ENCODE results near the gene HAPSTR1.

HAPSTR1 gene

DNA sequence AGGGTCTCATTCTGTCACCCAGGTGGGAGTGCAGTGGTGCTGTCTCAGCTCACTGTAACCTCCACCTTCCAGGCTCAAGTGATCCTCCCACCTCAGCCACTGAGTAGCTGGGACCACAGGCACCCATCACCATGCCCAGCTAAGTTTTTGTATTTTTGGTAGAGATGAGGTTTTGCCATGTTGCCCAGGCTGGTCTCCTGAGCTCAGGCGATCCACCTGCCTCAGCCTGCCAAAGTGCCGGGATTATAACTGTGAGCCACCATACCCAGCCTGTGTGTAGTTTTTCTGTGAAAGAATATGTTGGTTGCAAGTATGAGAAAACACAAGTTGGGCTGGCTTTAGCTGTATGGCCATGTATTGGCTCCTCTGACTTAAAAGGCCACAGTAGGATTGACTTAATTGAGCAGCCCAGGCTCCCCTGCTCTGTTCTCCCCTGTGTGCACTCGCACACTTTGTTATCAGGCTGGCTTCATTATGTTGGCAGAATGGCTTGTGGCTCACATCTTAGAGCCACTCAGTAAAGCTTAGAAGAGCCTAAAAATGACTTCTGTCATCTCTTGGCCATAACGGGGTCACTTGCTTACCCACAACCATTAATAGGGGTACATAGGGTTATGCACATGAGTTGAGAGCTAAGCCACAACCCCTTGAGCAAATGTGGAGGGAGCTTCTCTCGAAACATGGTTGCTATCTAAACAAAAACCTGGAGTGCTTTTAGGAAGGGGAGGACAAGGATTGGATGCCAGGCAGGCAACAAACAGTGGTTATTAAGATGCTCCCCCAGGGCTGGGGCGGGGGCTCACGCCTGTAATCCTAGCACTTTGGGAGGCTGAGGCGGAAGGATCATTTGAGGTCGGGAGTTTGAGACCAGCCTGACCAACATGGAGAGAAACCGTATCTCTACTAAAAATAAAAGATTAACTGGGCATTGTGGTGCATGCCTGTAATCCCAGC lies 6.1 kb downstream of the HAPSTR1 start:
- DNase-seq: no peak

DNA sequence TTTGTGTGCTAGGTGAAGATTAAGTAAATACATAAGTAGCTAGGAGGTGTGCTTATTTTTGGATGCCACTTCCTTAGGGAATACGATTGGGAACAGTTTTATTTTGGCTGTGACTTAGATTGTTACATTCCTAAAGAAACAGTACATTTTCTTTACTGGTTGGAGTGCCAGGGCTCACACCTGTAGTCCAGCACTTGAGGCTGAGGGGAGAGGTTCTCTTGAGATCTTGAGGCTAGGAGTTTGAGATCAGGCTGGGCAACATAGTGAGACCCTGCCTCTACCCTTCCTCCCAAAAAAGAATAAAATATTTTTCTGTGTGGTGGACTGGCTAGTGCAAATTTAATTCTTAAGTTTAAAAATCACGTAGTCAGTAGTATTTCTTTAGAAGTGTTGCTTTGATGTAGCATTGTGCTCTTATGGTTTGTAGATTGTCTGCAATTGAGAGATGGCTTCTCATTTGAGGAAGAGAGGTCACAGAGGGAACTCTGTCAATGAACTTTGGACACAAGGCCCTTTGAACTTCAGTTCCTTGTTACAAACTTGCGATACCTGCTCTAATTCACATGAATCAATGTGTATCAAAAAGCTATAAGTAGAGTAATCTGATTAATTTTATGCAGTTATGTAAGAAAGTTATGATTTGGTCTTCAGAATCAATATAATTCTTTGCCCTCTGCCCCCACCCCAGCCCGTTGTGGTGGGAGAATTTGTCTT lies 7.1 kb downstream of the HAPSTR1 start:
- DNase-seq: no peak

DNA sequence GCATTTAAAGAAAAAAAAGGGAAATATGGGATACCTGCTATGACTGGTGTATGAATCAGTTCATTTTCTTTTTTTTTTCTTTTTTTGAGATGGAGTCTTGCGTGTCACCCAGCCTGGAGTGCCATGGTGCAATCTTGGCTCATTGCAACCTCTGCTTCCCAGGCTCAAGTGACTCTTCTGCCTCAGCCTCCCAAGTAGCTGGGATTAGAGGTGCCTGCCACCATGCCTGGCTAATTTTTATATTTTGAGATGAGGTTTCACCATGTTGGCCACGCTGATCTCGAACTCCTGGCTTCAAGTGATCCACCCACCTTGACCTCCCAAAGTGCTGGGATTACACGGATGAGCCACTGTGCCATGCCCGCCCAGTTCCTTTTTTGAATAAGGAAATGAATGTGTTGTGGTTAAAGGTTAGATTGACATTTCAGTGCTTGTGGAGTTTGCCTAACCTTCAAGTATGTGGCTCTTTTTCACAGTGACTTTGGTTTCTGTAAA lies 7.7 kb downstream of the HAPSTR1 start:
- no peak for DNase-seq

DNA sequence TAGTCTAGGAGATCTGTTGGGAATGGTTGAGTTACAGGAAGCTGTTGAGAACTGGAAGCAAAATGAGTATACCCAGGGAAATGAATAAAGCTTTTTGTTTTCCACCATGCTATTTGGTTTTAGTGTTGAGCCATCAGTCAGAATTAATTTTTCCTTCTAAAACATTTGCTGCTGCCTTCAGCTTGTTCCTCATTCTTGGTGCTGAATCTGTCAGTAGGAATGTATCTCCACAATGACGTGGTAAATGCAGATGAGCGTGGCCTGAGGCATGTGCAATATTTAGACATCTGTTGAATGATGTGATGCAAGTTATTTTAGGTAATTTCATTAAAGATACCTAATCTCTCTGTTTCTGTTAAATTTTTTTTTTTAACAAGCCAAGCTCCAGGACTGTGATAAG lies 10.9 kb downstream of the HAPSTR1 start:
- no peak for DNase-seq

DNA sequence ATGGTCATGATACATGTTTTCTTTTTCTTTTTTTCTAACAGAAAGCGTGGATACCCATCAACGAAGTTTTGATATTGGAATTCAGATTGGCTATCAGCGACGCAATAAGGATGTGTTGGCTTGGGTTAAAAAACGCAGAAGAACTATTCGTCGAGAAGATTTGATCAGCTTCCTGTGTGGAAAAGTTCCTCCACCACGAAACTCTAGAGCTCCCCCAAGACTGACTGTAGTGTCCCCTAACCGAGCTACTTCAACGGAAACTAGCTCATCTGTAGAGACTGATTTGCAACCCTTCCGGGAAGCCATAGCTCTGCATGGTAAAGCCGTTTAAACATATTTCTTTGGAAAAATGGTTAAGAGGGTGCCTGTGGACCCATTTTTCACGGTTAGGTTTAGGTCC lies 11.5 kb downstream of the HAPSTR1 start:
- DNase-seq: no peak

DNA sequence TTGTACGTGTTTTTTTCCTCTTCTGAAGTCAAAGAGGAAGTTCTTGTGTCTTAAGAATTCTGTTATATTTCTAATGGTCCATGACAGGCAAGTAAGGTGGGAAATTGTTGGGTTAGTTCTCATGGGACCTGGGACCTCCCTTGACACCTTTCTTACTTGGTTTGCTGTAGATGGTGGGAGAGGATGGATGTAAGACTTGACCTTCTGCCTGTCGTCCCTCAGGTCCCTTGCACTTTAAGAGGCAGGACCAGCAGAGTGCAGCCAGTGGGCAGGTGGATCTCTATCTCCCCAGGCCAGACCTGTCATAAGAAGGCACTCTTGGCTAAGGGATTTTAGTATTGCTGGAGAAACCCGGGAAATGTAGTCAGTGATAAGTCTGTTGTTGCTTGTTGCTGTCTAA lies 12.1 kb downstream of the HAPSTR1 start:
- DNase-seq: no peak

DNA sequence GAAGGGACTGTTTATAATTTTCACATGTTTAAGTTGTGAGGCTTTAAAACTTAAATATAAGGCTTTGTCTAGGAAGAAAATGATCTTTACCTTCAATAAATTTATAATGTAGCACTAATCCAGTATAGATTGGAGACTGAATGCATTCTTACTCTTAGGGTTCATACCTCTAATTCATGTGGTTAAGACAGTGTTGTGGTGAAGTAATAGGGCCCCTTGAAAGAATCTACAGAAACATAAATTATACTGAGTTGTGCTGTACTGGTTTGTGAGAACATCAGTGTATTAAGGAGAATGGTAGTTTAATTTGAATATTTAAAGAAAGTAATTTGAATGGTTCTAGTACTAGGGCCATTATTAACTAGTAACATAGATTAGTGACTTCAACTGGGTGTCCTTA lies 13.7 kb downstream of the HAPSTR1 start:
- no peak for DNase-seq

DNA sequence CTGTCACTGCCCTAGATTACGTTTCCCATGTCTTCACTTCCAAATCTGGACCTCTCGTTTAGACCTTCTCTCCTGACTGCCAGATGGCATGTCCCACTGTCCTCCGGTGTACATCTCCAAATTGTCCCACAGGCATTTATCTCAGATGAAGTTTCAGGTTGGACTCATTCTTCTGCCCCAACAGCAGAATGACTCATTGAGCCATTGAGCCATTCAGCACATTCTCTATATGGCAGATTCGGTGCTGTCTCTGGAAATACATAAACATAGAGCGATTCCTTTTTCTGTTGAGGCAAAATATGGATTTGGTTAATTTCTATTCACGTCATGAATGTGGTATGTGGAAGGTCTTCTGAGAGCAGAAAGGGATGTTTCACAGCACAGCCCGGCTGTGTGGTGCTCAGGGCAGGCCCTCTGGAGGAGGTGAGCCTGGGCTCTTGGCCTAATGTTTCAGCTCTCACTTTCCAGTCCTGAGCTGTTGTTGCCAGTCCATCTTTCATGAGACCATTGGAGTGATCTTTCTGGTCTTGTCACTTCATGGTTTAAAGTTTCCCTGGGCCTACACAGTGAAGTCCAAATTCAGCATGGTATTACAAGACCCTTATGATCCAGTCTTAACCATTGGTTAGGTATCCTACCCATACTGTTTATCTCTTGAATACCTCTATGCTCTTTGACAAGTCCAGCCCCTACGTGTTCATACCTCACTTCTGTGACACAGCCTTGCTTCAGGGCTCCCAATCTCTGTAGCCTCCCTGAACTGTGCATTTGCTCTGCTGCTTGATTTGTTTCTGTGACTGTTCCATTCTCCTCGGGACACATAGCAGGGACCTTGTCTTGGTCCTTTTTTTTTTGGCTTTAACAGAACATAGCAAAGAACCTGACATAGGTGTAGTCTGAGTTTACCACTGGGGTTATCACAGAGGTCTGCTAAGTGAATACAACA lies 15.9 kb downstream of the HAPSTR1 start:
- no peak for DNase-seq

DNA sequence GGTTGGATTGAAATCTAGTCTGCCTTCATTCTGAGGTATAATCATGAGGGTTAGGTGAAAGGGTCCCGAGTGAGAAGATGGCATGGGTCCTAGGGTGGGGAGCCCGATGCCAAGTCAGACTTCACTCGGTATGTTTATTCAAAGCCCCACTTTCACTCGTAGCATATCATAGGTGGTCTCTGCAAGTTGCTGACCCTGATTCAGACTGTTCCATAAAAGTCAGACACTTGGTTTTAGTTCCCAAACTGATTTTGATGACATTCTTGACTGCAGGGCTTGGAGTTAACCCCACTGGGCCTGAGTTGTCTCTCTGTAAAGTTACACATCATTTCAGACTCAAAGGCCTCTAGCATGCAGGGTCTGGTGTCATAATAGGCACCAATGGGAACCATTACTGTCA lies 17.8 kb downstream of the HAPSTR1 start:
- DNase-seq: no peak

DNA sequence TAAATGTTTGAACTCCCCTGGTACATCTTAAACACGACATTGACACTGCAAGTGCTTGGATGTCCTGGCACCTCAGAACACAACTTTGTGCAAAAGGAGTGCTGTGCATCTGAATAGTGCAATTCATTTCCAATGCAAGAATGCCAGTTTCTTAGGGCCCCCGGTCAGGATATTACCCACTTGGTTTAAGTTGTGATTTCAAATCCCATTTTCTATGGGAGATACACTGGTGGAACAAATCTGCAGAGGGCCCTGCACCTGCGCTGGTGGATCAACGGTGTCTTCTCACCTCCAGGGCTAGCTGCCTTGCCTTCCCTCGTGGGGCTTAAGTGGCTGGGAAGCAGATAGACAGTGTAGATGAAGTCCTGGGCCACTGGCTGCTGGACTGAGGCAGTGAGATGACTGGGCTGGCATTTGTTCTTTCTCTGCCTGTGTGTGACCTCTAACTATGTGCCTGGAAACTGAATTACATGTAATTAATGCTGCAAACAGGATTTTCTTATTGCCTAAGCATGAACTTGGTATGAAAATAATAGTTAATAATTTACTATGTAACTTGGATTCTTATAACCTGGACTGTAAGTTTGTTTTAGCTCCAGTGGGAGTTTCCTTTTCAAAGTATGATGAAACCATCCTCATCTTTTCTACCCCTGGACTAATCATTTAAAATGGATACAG lies 20.9 kb downstream of the HAPSTR1 start:
- no peak for DNase-seq

DNA sequence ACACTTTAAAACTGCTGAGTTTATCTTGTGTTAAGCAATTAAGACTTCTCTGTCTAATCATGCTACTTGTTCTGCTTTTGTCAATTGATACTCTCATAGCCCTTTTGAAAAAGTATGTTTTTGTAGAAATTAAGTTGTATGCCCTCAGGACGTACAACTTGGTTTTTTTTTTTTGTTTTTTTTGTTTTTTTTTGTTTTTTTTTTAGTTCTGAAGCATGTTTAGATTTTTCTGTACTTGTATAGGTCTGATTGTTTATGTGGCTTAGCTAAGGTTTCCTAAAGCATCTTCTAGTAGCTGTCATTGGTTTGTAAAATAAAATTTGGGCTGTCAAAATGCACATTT lies 21.4 kb downstream of the HAPSTR1 start:
- DNase-seq: no peak

DNA sequence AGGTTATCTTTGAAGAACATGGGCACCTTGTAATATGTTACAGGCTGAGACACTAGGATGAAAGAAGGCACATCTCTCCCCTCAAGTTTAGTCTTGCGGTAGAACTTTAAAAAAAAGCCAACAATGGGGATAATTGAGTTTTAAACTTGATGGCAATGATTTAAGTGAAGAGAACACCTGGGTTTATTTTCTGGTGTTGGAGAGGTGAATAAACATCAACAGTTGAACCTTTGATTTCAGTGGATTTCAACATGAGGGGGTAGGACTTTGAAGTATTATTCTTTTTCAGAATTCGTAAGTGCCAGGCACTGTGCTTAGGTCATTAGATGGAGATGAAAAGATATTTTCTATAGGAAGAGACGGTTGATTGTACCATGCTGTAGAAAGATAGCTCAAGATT lies 22.3 kb downstream of the HAPSTR1 start:
- no peak for DNase-seq

DNA sequence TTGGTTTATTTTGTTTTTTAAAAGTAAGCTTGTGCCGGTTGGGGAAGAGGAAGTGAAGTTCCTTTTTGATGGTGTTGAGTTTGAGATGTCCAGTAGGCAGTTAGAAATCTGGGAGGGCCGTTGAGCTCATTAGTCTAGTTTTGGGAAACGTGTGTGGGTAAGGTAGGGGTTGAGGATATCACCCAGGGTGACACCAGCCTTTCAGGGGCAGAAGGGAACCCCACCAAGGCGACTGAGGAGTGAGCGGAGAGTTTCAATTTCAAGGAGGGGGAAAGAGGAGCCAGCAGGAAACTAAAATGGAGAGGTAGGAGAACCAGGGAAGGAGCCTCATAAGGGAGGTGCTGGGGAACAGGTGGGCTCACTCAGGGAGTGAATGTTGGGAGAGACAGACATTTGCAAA lies 22.7 kb downstream of the HAPSTR1 start:
- DNase-seq: no peak

DNA sequence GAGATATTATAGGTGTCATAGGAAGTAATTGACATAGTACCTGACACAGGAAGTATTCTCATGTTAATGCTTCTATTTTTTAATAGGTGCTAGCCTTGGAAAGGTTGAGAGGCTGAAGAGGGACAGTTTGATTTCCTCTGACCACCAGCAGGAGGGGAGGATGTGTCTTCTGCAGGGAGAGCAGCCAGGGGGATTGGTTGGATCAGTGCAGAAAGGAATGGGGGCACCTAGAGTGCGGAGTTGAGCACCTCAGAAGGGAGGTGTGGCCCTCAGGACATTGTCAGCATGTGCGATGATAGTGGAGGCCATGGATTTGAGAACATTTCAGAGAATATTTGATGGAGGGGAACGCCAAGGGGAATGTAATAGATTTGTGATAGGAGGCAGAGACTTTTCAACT lies 23.4 kb downstream of the HAPSTR1 start:
- no peak for DNase-seq

DNA sequence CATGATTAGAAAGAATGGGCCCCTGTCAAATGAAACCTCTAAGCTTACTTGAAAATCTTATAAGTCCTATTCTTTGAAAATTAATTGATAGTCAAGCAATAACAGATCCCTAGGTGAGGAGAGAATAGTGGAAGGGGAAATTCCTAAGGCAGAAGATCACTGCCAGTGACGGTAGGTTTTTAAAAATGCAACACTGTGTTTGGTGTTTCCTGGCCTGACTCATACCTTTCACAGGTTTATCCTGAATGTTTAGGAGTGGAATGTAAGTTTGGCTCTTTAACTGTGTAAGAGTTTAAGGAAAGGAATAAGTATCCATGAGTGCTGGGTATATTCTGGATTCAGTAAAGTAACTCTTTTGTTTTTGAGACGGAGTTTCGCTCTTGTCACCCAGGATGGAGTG lies 23.8 kb downstream of the HAPSTR1 start:
- DNase-seq: no peak

DNA sequence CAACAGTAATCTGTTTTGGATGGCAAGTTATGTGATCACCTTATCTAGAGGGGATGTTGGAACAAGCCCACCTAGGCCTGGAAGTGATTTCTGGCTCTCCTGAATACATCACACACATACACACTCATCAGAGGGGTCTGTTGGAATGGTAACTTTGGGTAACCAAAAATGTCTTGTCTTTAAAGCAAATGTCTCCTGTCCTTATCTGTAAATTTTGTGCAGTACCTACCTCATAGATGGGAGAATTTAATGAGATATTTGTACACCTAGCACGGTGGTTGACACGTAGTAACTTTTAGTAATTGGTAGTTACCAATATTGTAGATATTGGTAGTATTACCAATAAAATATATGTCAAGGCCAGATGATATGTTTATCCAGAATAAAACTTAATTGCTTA lies 24.7 kb downstream of the HAPSTR1 start:
- no peak for DNase-seq

DNA sequence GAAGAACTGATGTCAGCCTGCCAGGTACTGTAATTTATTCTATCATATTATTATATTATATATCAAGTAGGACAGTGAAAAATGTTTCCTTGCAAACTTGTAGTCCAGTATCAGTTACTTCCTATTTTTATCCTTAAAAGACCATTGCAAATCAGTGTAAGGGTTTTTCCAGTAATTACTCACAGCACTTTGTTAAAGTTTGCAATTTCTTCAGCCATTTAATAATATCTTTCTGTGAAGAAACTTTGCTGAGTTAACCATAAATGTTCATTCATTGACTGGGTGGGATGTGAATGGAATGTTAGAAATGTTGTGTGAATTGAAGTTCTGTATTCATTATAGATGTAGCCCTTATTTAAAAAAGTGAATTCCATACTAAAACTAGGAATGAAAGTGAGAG lies 26.7 kb downstream of the HAPSTR1 start:
- DNase-seq: no peak

DNA sequence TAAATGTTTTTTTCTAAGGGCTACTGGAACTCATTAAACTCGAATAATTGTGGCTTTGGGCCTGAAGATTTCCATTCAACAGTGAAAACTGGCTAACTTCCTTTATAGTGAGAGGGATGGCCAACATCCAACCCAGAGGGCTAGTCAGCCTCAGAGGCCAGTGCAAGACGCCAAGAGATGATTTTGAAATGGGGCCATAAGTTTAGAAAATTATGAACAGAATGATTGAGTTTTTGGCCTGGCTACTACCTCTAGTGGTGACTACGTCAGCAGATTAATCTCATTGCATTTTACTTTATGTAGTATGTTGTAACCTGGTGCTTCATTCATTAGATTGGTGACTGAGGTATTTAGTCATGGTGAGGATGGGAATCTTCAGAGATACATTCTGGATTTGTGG lies 28.4 kb downstream of the HAPSTR1 start:
- DNase-seq: no peak

DNA sequence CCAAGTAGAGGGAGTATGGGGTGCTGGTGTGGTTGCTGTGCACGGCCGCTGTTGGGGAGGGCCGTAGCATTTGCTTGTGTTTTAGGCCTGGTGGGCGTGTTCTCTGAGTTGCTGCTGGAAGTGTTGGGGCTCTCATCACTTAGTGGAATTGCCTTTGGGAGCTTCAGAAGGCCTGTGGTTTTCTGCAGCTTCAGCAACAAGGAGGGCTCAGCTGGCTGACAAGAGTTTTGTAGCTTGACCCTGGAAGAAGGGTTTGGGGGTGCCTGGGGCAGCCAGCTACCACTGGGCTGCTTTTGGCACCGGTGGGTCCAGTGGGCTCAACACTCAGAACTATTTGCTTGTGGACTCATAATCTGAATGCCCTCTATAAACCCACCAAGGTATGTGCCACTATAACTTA lies 30.9 kb downstream of the HAPSTR1 start:
- no peak for DNase-seq

DNA sequence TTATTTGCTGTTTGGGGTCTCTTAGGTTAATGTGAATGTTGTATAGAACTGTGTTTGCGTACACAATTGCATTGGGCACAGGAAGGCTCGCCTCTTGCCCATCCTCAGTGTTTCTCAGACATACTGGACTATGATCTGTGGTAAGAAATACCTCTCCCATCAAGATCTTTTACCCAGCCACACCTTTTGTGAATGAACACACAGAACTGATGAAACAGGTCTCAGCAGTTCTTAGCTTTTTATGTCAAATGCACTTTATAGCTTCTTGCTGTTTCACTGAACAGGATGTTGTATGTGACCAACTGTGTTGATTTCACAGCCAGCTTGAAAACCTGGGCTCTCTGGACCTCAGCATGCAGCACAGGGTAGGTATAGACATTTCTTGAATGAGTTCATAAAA lies 31.5 kb downstream of the HAPSTR1 start:
- no peak for DNase-seq

DNA sequence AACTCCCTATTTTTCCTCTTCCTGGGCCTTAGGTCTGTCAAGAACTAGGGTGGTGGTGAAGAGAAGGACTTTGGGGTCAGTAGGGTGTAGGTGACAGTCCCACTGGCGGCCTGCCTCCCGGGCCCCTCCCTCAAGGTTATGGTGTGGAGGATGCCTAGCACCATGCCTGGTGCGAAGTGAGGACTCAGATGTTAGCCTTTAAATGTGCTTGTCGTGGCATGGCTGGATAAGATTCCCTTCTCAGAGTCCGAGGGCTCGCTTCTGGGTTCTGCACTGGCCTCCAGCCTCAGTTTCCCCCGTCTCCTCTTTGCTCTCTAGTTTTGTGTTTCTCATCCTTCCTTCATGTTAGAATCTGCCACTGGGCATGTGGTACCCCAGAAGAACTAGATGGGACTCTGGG lies 32.0 kb downstream of the HAPSTR1 start:
- DNase-seq: no peak

DNA sequence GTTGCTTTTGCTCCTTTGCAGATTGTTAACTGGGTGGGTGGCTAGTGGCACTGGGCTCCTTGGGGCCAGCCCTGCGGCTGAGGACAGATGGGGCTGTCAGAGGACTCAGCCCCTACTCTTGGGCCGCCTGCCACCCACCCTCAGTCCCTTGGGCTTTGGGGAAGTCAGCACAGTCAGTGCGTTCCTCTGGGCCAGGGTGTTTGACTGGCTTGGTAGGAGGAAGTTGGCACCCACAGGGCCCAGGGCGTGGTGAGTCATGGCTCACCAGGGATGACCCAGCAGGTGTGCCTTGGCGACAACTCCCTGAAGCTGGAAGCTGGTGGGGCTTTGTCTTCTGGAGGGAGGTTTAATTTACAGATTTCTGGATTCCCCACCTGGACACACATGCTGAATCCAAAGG lies 32.4 kb downstream of the HAPSTR1 start:
- DNase-seq: no peak

DNA sequence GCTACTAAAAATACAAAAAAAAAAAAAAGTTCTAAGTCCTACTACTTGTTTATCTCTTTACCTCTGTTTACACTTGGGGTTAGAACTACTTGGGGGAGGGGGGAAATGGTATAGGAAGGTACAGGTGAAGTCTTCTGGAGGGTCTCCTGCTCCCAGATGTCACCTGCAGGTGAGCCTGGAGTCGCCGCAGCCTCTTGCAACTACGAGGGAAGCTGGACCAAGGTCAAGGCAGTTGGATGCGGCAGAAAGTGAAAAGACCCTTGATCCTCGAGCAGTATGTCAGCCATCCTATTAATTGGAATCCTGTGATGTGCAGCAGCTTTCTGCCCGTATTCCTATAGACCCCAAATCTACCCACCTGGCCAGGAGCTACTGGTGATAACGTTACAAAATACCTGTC lies 33.0 kb downstream of the HAPSTR1 start:
- no peak for DNase-seq
